H1 (cell line): ENCODE data around the gene ELMOD1. TPM values are rescaled to one million over a fixed set of nuclear protein-coding genes. Genes with fewer than 3 reads are reported as not detected.

Source experiments
- CTCF ChIA-PET: fragments of 300-600 bp; sonication (Branson Sonifier 250); formaldehyde crosslinking; loops from one replicate; lab custom pipeline; 2021; ENCODE audit not compliant: partially characterized antibody; lab: Charles Lee
- POLR2A ChIA-PET: fragments of 300-600 bp; sonication (Branson Sonifier 250); formaldehyde crosslinking; loops from one replicate; lab custom pipeline; 2021; ENCODE audit warnings: inconsistent platforms; ENCODE audit not compliant: partially characterized antibody; lab: Charles Lee
- DNase-seq, 2 experiments: peaks; one replicate each; pipeline versions ENCODE4 v3.0.0 to v3.0.0-alpha.2; 2010 to 2022; ENCODE audit warnings: low spot score in 2 of 2, low read depth in 1 of 2, mixed read lengths in 1 of 2
- FAIRE-seq: peaks from 2 replicates; lab custom pipeline; 2011; peaks lifted over from hg19 to GRCh38; lab: Jason Lieb, UNC
- H2AFZ ChIP-seq: 2 replicates; pipeline ENCODE4 v1.8.1; 2012; ENCODE audit warnings: low read length, inconsistent platforms
- H2AK5ac ChIP-seq: 2 replicates; pipeline ENCODE4 v1.6.1; 2013; ENCODE audit warnings: low read depth, low read length
- H2BK120ac ChIP-seq: replicated peaks from 2 replicates; pipeline ENCODE3; 2013; ENCODE audit warnings: low read depth, low read length, inconsistent platforms
- H2BK12ac ChIP-seq: 2 replicates; pipeline ENCODE4 v1.6.1; 2013; ENCODE audit warnings: low read depth, low read length
- H2BK15ac ChIP-seq: 2 replicates; pipeline ENCODE4 v1.6.1; 2013; ENCODE audit warnings: low read length
- H2BK20ac ChIP-seq: 2 replicates; pipeline ENCODE4 v1.6.1; 2013; ENCODE audit warnings: low read length
- H2BK5ac ChIP-seq: 2 replicates; pipeline ENCODE4 v1.6.1; 2013; ENCODE audit warnings: low read depth, low read length
- H3K14ac ChIP-seq: 2 replicates; pipeline ENCODE4 v1.6.1; 2013; ENCODE audit warnings: inconsistent platforms; ENCODE audit not compliant: insufficient read length
- H3K18ac ChIP-seq: 2 replicates; pipeline ENCODE4 v1.6.1; 2013; ENCODE audit warnings: low read length; ENCODE audit errors: extremely low read depth
- H3K23ac ChIP-seq: 2 replicates; pipeline ENCODE4 v1.6.1; 2013; ENCODE audit warnings: inconsistent platforms; ENCODE audit not compliant: insufficient read length
- H3K23me2 ChIP-seq: 2 replicates; pipeline ENCODE4 v1.6.1; 2013; ENCODE audit warnings: low read depth, low read length
- H3K27ac ChIP-seq: 2 replicates; pipeline ENCODE4 v1.6.1; 2011; ENCODE audit warnings: low read depth, low read length, inconsistent platforms
- H3K27me3 ChIP-seq, 4 experiments: replicated peaks in 1 of 4; 1 replicate in 1 of 4; 2 replicates in 3 of 4; pipeline versions ENCODE4 v1.6.1 to v1.8.1; 2011 to 2013; ENCODE audit warnings: low read length in 3 of 4, mild to moderate bottlenecking in 3 of 4, inconsistent platforms in 2 of 4, mixed read lengths in 2 of 4, moderate library complexity in 1 of 4; ENCODE audit not compliant: control insufficient read depth in 3 of 4, insufficient read depth in 3 of 4; ENCODE audit errors: extremely low read depth in 1 of 4
- H3K36me3 ChIP-seq, 4 experiments: 2 replicates each; pipeline versions ENCODE4 v1.6.1 to v1.8.1; 2011 to 2013; ENCODE audit warnings: mild to moderate bottlenecking in 4 of 4, low read length in 3 of 4, moderate library complexity in 2 of 4, control low read depth in 1 of 4, inconsistent platforms in 1 of 4; ENCODE audit not compliant: insufficient read depth in 4 of 4, control insufficient read depth in 2 of 4
- H3K4ac ChIP-seq: replicated peaks from 2 replicates; pipeline ENCODE3; 2013; ENCODE audit warnings: low read length, low read depth, mixed read lengths, inconsistent platforms; ENCODE audit not compliant: insufficient read length
- H3K4me1 ChIP-seq, 4 experiments: replicated peaks in 1 of 4; 1 replicate in 1 of 4; 2 replicates in 3 of 4; pipeline versions ENCODE4 v1.6.1 to v1.8.1; 2011 to 2013; ENCODE audit warnings: low read length in 3 of 4, inconsistent platforms in 2 of 4, mixed read lengths in 1 of 4; ENCODE audit not compliant: insufficient read depth in 4 of 4, control insufficient read depth in 3 of 4
- H3K4me2 ChIP-seq, 2 experiments: 2 replicates each; pipeline versions ENCODE4 v1.6.1 to v1.8.1; 2011 to 2013; ENCODE audit warnings: low read depth in 2 of 2, low read length in 2 of 2, control low read depth in 1 of 2, inconsistent platforms in 1 of 2, mild to moderate bottlenecking in 1 of 2; ENCODE audit not compliant: insufficient read depth in 1 of 2
- H3K4me3 ChIP-seq, 4 experiments: fragments of 200-600, 300-600 bp in 1 of 4; sonication (generic), shearing (Covaris generic), sonication (Bioruptor Twin) in 1 of 4; 2 replicates each; pipeline versions ENCODE4 v1.5.1 to v1.8.1; 2011 to 2016; ENCODE audit warnings: low read length in 4 of 4, low read depth in 3 of 4, control low read depth in 2 of 4, inconsistent platforms in 2 of 4, mild to moderate bottlenecking in 2 of 4, mixed read lengths in 1 of 4, moderate library complexity in 1 of 4; ENCODE audit not compliant: insufficient read depth in 2 of 4; ENCODE audit errors: extremely low read depth in 1 of 4
- H3K56ac ChIP-seq: replicated peaks from 2 replicates; pipeline ENCODE3; 2013; ENCODE audit warnings: low read depth, mild to moderate bottlenecking, mixed read lengths, low read length, inconsistent platforms; ENCODE audit not compliant: insufficient read length
- H3K79me1 ChIP-seq: 2 replicates; pipeline ENCODE4 v1.6.1; 2013; ENCODE audit warnings: low read depth, low read length, control low read depth
- H3K79me2 ChIP-seq, 2 experiments: 2 replicates each; pipeline versions ENCODE4 v1.6.1 to v1.8.1; 2012 to 2013; ENCODE audit warnings: low read length in 2 of 2, mild to moderate bottlenecking in 2 of 2, inconsistent platforms in 1 of 2; ENCODE audit not compliant: insufficient read depth in 2 of 2, control insufficient read depth in 1 of 2
- H3K9ac ChIP-seq, 4 experiments: replicated peaks in 1 of 4; 1 replicate in 1 of 4; 2 replicates in 3 of 4; pipeline versions ENCODE4 v1.6.1 to v1.8.1; 2011 to 2013; ENCODE audit warnings: low read depth in 3 of 4, low read length in 3 of 4, control low read depth in 2 of 4, mild to moderate bottlenecking in 2 of 4, moderate library complexity in 2 of 4, inconsistent platforms in 1 of 4; ENCODE audit errors: extremely low read depth in 1 of 4
- H3K9me3 ChIP-seq, 2 experiments: 2 replicates each; pipeline versions ENCODE4 v1.6.1 to v1.8.1; 2012 to 2013; ENCODE audit warnings: mild to moderate bottlenecking in 2 of 2, moderate library complexity in 2 of 2, control low read depth in 1 of 2, inconsistent platforms in 1 of 2, low read depth in 1 of 2, low read length in 1 of 2, mixed read lengths in 1 of 2; ENCODE audit not compliant: insufficient read depth in 2 of 2
- H4K20me1 ChIP-seq, 2 experiments: replicated peaks in 1 of 2; 2 replicates each; pipeline versions ENCODE3 to v1.8.1; 2011 to 2013; ENCODE audit warnings: inconsistent platforms in 2 of 2, low read length in 2 of 2, mild to moderate bottlenecking in 1 of 2; ENCODE audit not compliant: insufficient read depth in 2 of 2, control insufficient read depth in 1 of 2
- H4K5ac ChIP-seq: 2 replicates; pipeline ENCODE4 v1.6.1; 2013; ENCODE audit warnings: low read length, low read depth, mixed read lengths, inconsistent platforms; ENCODE audit not compliant: insufficient read length
- H4K8ac ChIP-seq: 2 replicates; pipeline ENCODE4 v1.8.0; 2013; ENCODE audit warnings: mild to moderate bottlenecking, moderate library complexity, low read length, inconsistent platforms; ENCODE audit not compliant: insufficient read depth; ENCODE audit errors: extremely low read depth
- H4K91ac ChIP-seq: replicated peaks from 2 replicates; pipeline ENCODE3; 2013; ENCODE audit warnings: low read length, mixed read lengths, inconsistent platforms; ENCODE audit not compliant: insufficient read length
- BACH1 ChIP-seq: IDR thresholded peaks from 2 replicates; pipeline ENCODE4 v1.6.1; 2012; ENCODE audit warnings: low read length, improper control_type of control experiment
- EP300 ChIP-seq, 2 experiments: IDR thresholded peaks; 1 replicate in 1 of 2; 2 replicates in 1 of 2; pipeline ENCODE4 v1.6.1; 2011 to 2012; ENCODE audit warnings: low read depth in 2 of 2, low read length in 2 of 2, mild to moderate bottlenecking in 2 of 2, borderline replicate concordance in 1 of 2, inconsistent platforms in 1 of 2, moderate library complexity in 1 of 2
- HDAC6 ChIP-seq: IDR thresholded peaks from one replicate; pipeline ENCODE4 v1.7.1; 2012; ENCODE audit warnings: low read depth, mild to moderate bottlenecking, inconsistent platforms, low read length, moderate library complexity
- JUND ChIP-seq: IDR thresholded peaks from 2 replicates; pipeline ENCODE4 v1.6.1; 2011; ENCODE audit warnings: mild to moderate bottlenecking, improper control_type of control experiment, low read length
- POU5F1 ChIP-seq: IDR thresholded peaks from 2 replicates; pipeline ENCODE4 v1.6.1; 2011; ENCODE audit warnings: low read depth, mild to moderate bottlenecking, low read length, moderate library complexity
- WGBS, 2 experiments: shearing (Covaris generic) in 1 of 2; methylation state at CpG; one replicate each; pipeline versions ENCODE4 v1.1.6 to v1.1.7; 2013 to 2015; ENCODE audit warnings: low lambda C conversion rate in 2 of 2, mixed read lengths in 2 of 2, inconsistent platforms in 1 of 2, low coverage in 1 of 2, missing lambda C conversion rate in 1 of 2; ENCODE audit not compliant: insufficient replicate concordance in 2 of 2, insufficient coverage in 1 of 2, insufficient read length in 1 of 2; ENCODE audit errors: extremely low coverage in 1 of 2, missing lambda C conversion rate in 1 of 2; 5-methylcytosine and 5-hydroxymethylcytosine counted together
- polyA plus RNA-seq, 7 experiments: library from polyadenylated mRNA; depleted of rRNA in 3 of 7; stranded (reverse) in 5 of 7; unstranded in 2 of 7; fragments of >200 nt in 5 of 7; fragments of 200-250 nt in 2 of 7; gene quantifications; 1 replicate in 5 of 7; 2 replicates in 1 of 7; 4 replicates in 1 of 7; pipeline versions ENCODE4 v1.2.1 to v1.2.3, GENCODE V29; 2011 to 2013; ENCODE audit warnings: missing spikeins in 2 of 7, mixed read lengths in 2 of 7
- total RNA-seq: library from RNA; stranded (reverse); fragmentation: NEBNext Ultra II Directional; extraction: Animal tissue kit (Norgen Biotek cat#: 25700); gene quantifications from 2 replicates; pipeline ENCODE4 v1.2.1, GENCODE V29; 2021

Gene ELMOD1
- total and polyA plus RNA-seq, 2 of the 8 experiments (the other 6 are each of a cell fraction or from before 2014, with no cell fraction given), result 0.47 to 1.6 TPM

GRCh38 chr11:107655602-107656001 lies 64.7 kb downstream of the ELMOD1 start:
- FAIRE-seq (no peak), DNase-seq (no peak)
- H3K4me2 ChIP-seq, result 0 out of 4 replicates have a peak overlapping the region, but pooled peaks of 1 of the 2 experiments have one; percentile 20
- H3K79me1 ChIP-seq, result no peaks in the 10 kb centered on the region
- H2BK120ac ChIP-seq, result peak overlapping the region; percentile 87
- no peak overlapping the region for H2BK12ac ChIP-seq
- no peak overlapping the region for H4K5ac ChIP-seq
- H3K9ac ChIP-seq, result no peak overlapping the region
- H3K23me2 ChIP-seq, result no peaks in the 10 kb centered on the region
- POLR2A ChIA-PET, result no interaction called here
- H2AFZ ChIP-seq, result no peak overlapping the region
- H3K36me3 ChIP-seq, result no peaks in the 10 kb centered on the region
- CTCF ChIA-PET, result interaction anchor here (1.4 kb wide), 1 partner anchor 16 kb away, joined by 3 read pairs; no protein-coding TSS in a partner anchor
- no peak overlapping the region for H2BK5ac ChIP-seq
- no peak overlapping the region for H2BK20ac ChIP-seq
- H4K20me1 ChIP-seq, result no peaks in the 10 kb centered on the region
- H3K4ac ChIP-seq, result no peak overlapping the region
- no peak overlapping the region for H3K27ac ChIP-seq
- H3K18ac ChIP-seq, result no peak overlapping the region
- H3K56ac ChIP-seq, result no peak overlapping the region
- no peaks in the 10 kb centered on the region for H3K27me3 ChIP-seq
- no peak overlapping the region for H3K4me3 ChIP-seq
- no peak overlapping the region for H4K8ac ChIP-seq
- TF ChIP-seq JUND (no peak), BACH1 (no peak), EP300 (IDR thresholded peaks at IDR 0.05; ENCODE audit: borderline replicate concordance in 1 of 2, low read depth in 2 of 2, low read length in 2 of 2) (no peak), HDAC6 (no peak), POU5F1 (no peak)
- H2AK5ac ChIP-seq, result no peak overlapping the region
- 41% methylated on average over 4 of the region's 4 CpGs; no CpG with 5 or more reads in 1 of the 2 experiments for WGBS, 2 experiments
- no peaks in the 10 kb centered on the region for H3K79me2 ChIP-seq
- no peak overlapping the region for H2BK15ac ChIP-seq
- H3K14ac ChIP-seq, result no peak overlapping the region
- peaks cover 0 to 12% (median 5%) of the 10 kb centered on the region in 4 experiments; a peak in 4 of 7 replicates for H3K4me1 ChIP-seq
- H4K91ac ChIP-seq, result no peak overlapping the region
- no peak overlapping the region for H3K23ac ChIP-seq
- no peaks in the 10 kb centered on the region for H3K9me3 ChIP-seq
